G401.6 (cell line): ENCODE measurements around the gene CDC42BPB.
"Not testable (repeated sequence)": the region's sequence is repeated elsewhere in the genome, so short reads cannot be mapped to it uniquely, and the experiment has no call there.

ENCODE experiments used
- FAIRE-seq: peaks from 2 replicates; lab custom pipeline; 2012; peaks lifted over from hg19 to GRCh38; lab: Jason Lieb, UNC

Gene CDC42BPB

GRCh38 chr14:102927346-102927877, 129.9 kb downstream of the CDC42BPB start:
- no peak for FAIRE-seq

- not testable (repeated sequence) for FAIRE-seq
These were observed 130.5 kb downstream of the CDC42BPB start for GRCh38 chr14:102926840-102927239.

GRCh38 chr14:102926104-102926503, 131.2 kb downstream of the CDC42BPB start:
- no peak for FAIRE-seq

GRCh38 chr14:102925646-102926045, 131.7 kb downstream of the CDC42BPB start:
- FAIRE-seq = no peak

GRCh38 chr14:102924632-102925588, 132.4 kb downstream of the CDC42BPB start:
- peak; percentile 25 for FAIRE-seq

GRCh38 chr14:102923925-102924486, 133.3 kb downstream of the CDC42BPB start:
- no peak for FAIRE-seq

- FAIRE-seq = no peak
These were observed 134.0 kb downstream of the CDC42BPB start for GRCh38 chr14:102923201-102923924.

- FAIRE-seq = no peak
These were observed 134.7 kb downstream of the CDC42BPB start, which contains the start of gene AMN for GRCh38 chr14:102922490-102923200. TSS of gene AMN (plus strand) at chr14:102922663. CDS start at chr14:102922689, 26 bp downstream.

- FAIRE-seq = no peak
These were observed 136.4 kb downstream of the CDC42BPB start for GRCh38 chr14:102920998-102921304.

- no peak for FAIRE-seq
These were observed 136.9 kb downstream of the CDC42BPB start for GRCh38 chr14:102920273-102920997.

- FAIRE-seq = no peak
These were observed 138.9 kb downstream of the CDC42BPB start for GRCh38 chr14:102918438-102918837.

- no peak for FAIRE-seq
These were observed 139.7 kb downstream of the CDC42BPB start for GRCh38 chr14:102917469-102918211.

GRCh38 chr14:102917056-102917385, 140.3 kb downstream of the CDC42BPB start:
- FAIRE-seq = no peak

- no peak for FAIRE-seq
These were observed 140.8 kb downstream of the CDC42BPB start for GRCh38 chr14:102916347-102917055.

GRCh38 chr14:102915292-102916110, 141.8 kb downstream of the CDC42BPB start:
- FAIRE-seq = no peak

GRCh38 chr14:102914474-102915291, 142.7 kb downstream of the CDC42BPB start:
- no peak for FAIRE-seq

- no peak for FAIRE-seq
These were observed 143.8 kb downstream of the CDC42BPB start for GRCh38 chr14:102913341-102914211.
